Stimulated activated CD4-positive, alpha-beta T cell treated with anti-CD3 and anti-CD28 coated beads, Interleukin-12 subunit alpha, Interleukin-12 subunit beta, amount 100 ng/mL, for 4 hours (primary cell): Measurements from ENCODE around the gene DDX27.

Experiments used
- DNase-seq: peaks from one replicate; pipeline ENCODE4 v3.0.0-alpha.2; 2020

The DDX27 gene

GRCh38 chr20:49252556-49253350 lies 33.5 kb downstream of the DDX27 start:
- no peak for DNase-seq

GRCh38 chr20:49256261-49256660 lies 37.0 kb downstream of the DDX27 start:
- DNase-seq = no peak

- DNase-seq = no peak
Observed at GRCh38 chr20:49259284-49259683, 40.1 kb downstream of the DDX27 start.

- DNase-seq = no peak
Observed at GRCh38 chr20:49259799-49260198, 40.6 kb downstream of the DDX27 start.

- DNase-seq = no peak
Observed at GRCh38 chr20:49260218-49260617, 41.0 kb downstream of the DDX27 start.

GRCh38 chr20:49261173-49261572 lies 42.0 kb downstream of the DDX27 start:
- no peak for DNase-seq

GRCh38 chr20:49262444-49262843 lies 43.2 kb downstream of the DDX27 start:
- no peak for DNase-seq

- no peak for DNase-seq
Observed at GRCh38 chr20:49267327-49267726, 48.1 kb downstream of the DDX27 start.

- DNase-seq = no peak
Observed at GRCh38 chr20:49268600-49269365, 49.6 kb downstream of the DDX27 start.

GRCh38 chr20:49270177-49270576 lies 51.0 kb downstream of the DDX27 start:
- DNase-seq = no peak

- DNase-seq = no peak
Observed at GRCh38 chr20:49270736-49271135, 51.5 kb downstream of the DDX27 start.

- DNase-seq = no peak
Observed at GRCh38 chr20:49272654-49273053, 53.4 kb downstream of the DDX27 start.

GRCh38 chr20:49273696-49274277 lies 54.6 kb downstream of the DDX27 start:
- DNase-seq = no peak

GRCh38 chr20:49275216-49275615 lies 56.0 kb downstream of the DDX27 start:
- DNase-seq = no peak

- DNase-seq = no peak
Observed at GRCh38 chr20:49275636-49276035, 56.4 kb downstream of the DDX27 start.

GRCh38 chr20:49276161-49276960 lies 57.1 kb downstream of the DDX27 start:
- DNase-seq = peak; percentile 42

- DNase-seq = peak; percentile 51
Observed at GRCh38 chr20:49276961-49277785, 58.0 kb downstream of the DDX27 start.

- DNase-seq = no peak
Observed at GRCh38 chr20:49277786-49278035, 58.5 kb downstream of the DDX27 start.

GRCh38 chr20:49278036-49278817 lies 59.0 kb downstream of the DDX27 start, which contains the start of gene ZNFX1:
ZNFX1 (minus strand) TSS chr20:49278057; CDS start chr20:49275839, 2,218 bp downstream.
- peak; percentile 98 for DNase-seq

GRCh38 chr20:49278818-49279676 lies 59.8 kb downstream of the DDX27 start:
- DNase-seq = peak; percentile 36
